Occipital lobe (tissue), 2 donors: ENCODE results near the gene SRGAP2C. TPM values are rescaled to one million over a fixed set of nuclear protein-coding genes. Genes with fewer than 3 reads are reported as not detected.
"Not testable (repeated sequence)": the region's sequence is repeated elsewhere in the genome, so short reads cannot be mapped to it uniquely, and the experiment has no call there.

Experiments
- DNase-seq: peaks from one replicate; lab custom pipeline; 2025; lab: John Stamatoyannopoulos, UW
- total RNA-seq: library from RNA; depleted of rRNA; stranded (reverse); fragments of >200 nt; gene quantifications from one replicate; pipeline ENCODE4 v1.2.3, GENCODE V29; 2014

SRGAP2C gene
- total RNA-seq, 1 donor from 2014 or later = 56.6 TPM

DNA sequence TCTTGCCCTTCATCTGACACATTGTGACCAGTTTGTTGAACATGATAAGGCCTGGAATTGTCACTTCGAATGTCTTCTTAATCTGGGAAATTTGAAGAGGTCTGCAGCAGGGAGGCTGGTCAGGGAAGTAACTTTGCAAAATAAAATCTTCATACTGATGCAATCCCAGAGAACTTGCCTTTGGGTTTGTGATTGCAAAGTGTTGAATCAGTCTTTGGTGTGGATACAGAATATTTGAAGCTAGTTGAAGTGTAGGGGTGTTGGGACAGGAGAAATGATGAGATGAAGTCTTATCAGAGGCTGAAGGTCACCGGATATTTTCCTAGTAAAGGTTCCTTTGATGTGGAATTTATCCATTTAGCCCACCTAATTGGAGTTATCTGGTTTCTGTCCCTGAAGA lies 42.1 kb downstream of the SRGAP2C start:
- not testable (repeated sequence) for DNase-seq

GRCh38 chr1:121227544-121228330 lies 43.0 kb downstream of the SRGAP2C start:
- not testable (repeated sequence) for DNase-seq

DNA sequence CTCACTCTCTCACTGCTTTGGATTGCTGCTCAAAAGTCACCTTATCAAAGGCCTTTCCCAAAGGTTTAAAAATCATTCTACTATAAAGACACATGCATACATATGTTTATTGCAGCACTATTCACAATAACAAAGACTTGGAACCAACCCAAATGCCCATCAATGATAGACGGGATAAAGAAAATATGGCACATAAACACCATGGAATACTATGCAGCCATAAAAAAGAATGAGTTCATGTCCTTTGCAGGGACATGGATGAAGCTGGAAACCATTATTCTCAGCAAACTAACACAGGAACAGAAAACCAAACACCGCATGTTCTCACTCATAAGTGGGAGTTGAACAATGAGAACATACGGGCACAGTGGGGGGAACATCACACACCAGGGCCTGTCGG lies 45.9 kb downstream of the SRGAP2C start:
- not testable (repeated sequence) for DNase-seq

GRCh38 chr1:121232445-121233125 lies 47.8 kb downstream of the SRGAP2C start:
- not testable (repeated sequence) for DNase-seq

- not testable (repeated sequence) for DNase-seq
Measured at GRCh38 chr1:121234090-121234759, 49.5 kb downstream of the SRGAP2C start.

GRCh38 chr1:121238384-121238783 lies 53.6 kb downstream of the SRGAP2C start:
- DNase-seq = not testable (repeated sequence)

- DNase-seq = not testable (repeated sequence)
Measured at GRCh38 chr1:121243913-121244312, 59.1 kb downstream of the SRGAP2C start.

DNA sequence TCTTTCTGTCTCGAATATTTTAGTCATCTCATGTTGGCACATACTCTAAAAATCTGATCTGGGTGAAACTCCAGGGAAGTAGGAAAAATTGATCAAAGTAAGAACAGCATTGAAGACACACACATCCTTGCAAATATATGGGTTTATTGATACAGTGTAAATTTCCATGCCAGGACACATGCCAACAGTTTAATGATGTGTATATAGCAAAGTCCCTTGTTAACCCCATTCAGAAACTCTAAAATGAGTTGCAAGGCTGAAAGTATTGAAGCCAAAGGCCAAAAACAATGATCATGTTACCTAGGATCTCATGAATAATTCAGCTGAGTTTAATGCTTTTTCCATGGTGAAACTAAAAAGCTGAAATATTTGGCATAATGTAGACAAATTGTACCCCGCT lies 61.6 kb downstream of the SRGAP2C start:
- DNase-seq = not testable (repeated sequence)

GRCh38 chr1:121252656-121253055 lies 67.9 kb downstream of the SRGAP2C start:
- not testable (repeated sequence) for DNase-seq

- not testable (repeated sequence) for DNase-seq
Measured at GRCh38 chr1:121254618-121255017, 69.8 kb downstream of the SRGAP2C start.

GRCh38 chr1:121257632-121258031 lies 72.9 kb downstream of the SRGAP2C start:
- DNase-seq = not testable (repeated sequence)

- not testable (repeated sequence) for DNase-seq
Measured at GRCh38 chr1:121258134-121258533, 73.4 kb downstream of the SRGAP2C start.

- not testable (repeated sequence) for DNase-seq
Measured at GRCh38 chr1:121260205-121260604, 75.4 kb downstream of the SRGAP2C start.

DNA sequence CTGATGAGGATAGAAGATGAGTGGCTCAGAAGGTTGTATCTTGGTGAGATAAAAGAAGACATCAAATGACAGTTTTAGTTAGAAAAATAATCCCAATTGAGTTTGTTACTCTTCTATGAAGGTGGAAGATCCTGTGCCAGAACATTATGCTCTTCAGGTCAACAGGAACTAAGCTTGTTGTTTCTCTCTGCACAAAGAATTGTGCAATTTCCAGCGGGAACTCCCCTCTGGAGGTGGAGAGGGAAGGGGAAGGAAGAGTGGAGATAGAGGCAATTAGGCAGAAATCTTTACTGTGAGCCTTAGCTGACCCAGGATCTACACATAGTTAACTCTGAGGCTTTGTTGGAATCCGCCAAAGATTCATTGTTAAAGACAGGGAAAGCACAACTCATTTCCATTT lies 77.4 kb downstream of the SRGAP2C start:
- DNase-seq = not testable (repeated sequence)

- DNase-seq = not testable (repeated sequence)
Measured at GRCh38 chr1:121263789-121264244, 79.0 kb downstream of the SRGAP2C start.

DNA sequence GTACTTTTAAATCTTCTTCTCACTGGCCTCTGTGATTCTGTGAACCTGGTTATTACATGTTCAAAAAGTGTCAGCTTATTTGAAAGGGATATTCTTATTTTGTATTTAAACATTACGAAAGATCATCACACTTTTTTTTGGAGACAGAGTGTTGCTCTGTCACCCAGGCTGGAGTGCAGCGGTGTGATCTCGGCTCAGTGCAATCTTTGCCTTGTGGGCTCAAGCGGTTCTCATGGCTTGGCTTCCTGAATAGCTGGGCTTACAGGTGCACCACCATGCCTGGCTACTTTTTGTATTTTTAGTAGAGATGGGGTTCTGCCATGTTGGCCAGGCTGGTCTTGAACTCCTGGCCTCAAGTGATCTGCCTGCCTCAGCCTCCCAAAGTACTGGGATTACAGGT lies 82.3 kb downstream of the SRGAP2C start:
- DNase-seq = not testable (repeated sequence)

- DNase-seq = not testable (repeated sequence)
Measured at GRCh38 chr1:121269309-121269708, 84.5 kb downstream of the SRGAP2C start.

DNA sequence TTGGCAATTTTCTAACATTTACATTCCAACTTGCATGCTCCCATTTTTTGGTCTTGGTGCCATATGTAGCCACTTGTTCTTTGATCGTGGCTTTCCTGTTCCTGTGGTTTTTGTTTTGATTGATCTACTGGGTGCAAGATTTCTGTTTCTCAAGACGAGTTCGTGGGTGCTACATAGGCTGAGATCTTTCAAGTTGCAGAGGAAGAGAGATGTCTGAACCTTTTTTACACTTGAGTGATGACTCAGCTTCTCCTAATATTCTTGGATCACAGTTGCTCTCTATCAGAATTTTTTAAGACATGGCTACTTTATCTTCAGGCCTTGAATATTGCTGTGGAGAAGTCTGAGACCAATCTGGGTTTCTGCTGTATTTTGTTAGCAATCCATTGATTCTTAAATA lies 85.2 kb downstream of the SRGAP2C start:
- DNase-seq = not testable (repeated sequence)

DNA sequence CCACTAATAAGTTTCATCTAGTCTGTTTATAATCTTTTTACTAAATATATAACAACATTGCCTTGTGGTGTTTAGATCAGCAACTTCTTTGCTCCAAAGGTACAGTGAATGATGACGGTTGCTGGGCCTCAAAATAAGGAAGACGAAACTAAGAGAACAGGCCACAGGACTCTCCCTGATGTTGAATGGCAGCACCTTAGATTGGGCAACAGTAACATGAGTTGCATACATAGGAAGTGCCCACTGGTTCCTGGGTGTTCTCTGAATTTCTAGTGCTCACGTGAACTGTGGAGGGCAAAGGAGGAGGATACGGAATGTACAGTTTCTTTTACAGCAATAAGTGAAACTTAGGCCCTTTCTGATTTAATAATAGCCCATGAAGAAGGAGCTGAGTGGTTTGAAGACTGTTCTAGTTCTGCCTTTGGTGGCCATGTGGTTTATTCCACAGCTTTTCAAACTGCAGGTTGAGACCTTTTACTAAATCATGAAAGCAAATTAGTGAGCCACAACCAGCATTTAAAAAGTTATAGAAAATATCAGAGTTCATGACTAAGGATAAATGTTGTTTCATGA lies 86.5 kb downstream of the SRGAP2C start:
- not testable (repeated sequence) for DNase-seq

- not testable (repeated sequence) for DNase-seq
Measured at GRCh38 chr1:121275435-121275834, 90.7 kb downstream of the SRGAP2C start.

GRCh38 chr1:121278202-121278601 lies 93.4 kb downstream of the SRGAP2C start:
- DNase-seq = not testable (repeated sequence)
